22Rv1 (cell line): ENCODE data around the gene RTP5.
"Not testable (repeated sequence)": the region's sequence is repeated elsewhere in the genome, so short reads cannot be mapped to it uniquely, and the experiment has no call there.

Experiments
- H3K27ac ChIP-seq: fragments of 450-650 bp; 2 replicates; pipeline ENCODE4 v1.5.1; 2017
- CTCF ChIP-seq: fragments of 450-650 bp; IDR thresholded peaks from 2 replicates; pipeline ENCODE4 v1.5.1; 2017; ENCODE audit warnings: mild to moderate bottlenecking
- ZFX ChIP-seq: fragments of 450-650 bp; IDR thresholded peaks from 2 replicates; pipeline ENCODE4 v1.6.1; 2017; ENCODE audit warnings: antibody characterized with exemption, borderline replicate concordance

RTP5 gene

GRCh38 chr2:241905716-241906377 lies 36.3 kb downstream of the RTP5 start:
- TF ChIP-seq CTCF, result no peak
- TF ChIP-seq ZFX, result no peak

DNA sequence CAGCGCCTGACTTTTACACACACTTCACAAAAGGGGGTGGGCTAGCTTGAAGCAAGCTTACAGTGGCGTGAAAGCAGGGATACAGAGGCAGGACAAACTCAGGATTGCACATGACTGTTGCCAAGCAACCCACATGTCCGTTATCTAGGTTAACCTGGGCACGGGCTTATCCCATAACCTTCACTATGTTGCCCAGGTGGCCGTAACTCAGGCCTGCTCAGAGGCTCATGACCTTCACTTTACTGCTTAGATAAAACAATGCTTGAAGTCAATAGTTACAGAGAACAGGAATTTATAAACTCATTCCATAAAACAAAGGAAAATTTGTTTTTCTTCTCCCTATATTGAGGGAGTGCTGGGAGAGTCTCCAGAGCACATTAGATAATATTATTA lies 36.8 kb downstream of the RTP5 start:
- H3K27ac ChIP-seq, result not testable (repeated sequence)

More at GRCh38 chr2:241905716-241906377, 36.3 kb downstream of the RTP5 start:
- H3K27ac ChIP-seq, result no peak overlapping the region

DNA sequence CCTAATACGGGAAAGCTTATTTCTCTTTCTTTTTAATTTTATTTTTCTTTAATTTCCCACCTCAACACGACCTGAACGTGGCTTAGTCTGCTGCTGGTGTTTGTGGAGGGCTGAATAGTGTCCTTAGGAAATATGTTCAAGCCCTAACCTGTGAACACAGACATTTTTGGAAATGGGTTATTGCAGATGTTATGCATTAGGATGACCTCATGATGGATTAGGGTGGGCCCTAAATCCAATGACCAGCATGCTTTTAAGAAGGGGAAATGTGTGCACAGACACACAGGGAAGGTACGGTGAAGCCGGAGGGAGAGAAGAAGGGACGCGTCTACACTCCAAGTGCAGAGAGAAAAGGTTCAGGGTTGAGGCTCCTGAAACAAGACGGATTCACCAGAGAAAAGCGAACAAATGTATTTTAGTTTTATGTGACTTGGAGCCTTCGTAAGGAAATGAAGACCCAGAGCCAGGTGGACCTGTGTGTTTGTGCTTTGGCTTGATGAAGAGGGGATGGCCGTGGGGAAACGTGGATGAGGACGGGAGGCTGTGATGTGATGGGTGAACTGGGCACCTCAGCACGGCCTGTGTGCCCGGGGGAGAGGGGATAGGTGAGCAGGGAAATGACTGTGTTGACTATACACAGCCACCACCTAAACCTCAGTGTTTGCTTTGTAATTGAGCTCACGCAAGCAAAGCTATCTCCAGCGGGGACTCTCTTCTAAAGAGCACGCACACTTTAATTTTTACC lies 37.5 kb downstream of the RTP5 start:
- no peak overlapping the region for H3K27ac ChIP-seq
- TF ChIP-seq ZFX, result no peak
- no peak for TF ChIP-seq CTCF

DNA sequence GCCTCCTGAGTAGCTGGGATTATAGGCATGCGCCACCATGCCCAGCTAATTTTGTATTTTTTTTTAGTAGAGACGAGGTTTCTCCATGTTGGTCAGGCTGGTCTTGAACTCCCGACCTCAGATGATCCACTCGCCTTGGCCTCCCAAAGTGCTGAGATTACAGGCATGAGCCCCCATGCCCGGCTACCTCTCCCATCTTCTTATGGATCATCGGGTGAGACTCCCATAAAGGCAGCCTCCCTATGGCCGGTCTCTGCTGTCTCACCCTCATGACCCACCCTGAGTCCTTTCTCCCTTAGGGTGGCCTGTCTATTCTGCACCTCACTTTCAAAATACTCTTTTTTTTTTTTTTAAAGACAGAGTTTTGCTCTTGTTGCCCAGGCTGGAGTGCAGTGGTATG lies 38.3 kb downstream of the RTP5 start:
- H3K27ac ChIP-seq, result not testable (repeated sequence)

- TF ChIP-seq ZFX, result no peak
- TF ChIP-seq CTCF, result no peak
- H3K27ac ChIP-seq, result no peak overlapping the region
These were observed 39.3 kb downstream of the RTP5 start for GRCh38 chr2:241908686-241909420.

GRCh38 chr2:241909769-241910168 lies 40.2 kb downstream of the RTP5 start:
- H3K27ac ChIP-seq, result no peak overlapping the region
- TF ChIP-seq ZFX (no peak), CTCF (no peak)

GRCh38 chr2:241910604-241911520 lies 41.3 kb downstream of the RTP5 start:
- H3K27ac ChIP-seq, result no peak overlapping the region
- TF ChIP-seq ZFX, result no peak
- TF ChIP-seq CTCF, result no peak
